ENCODE results near the gene OGFR.
A peak's percentile ranks its signal among the peaks of the same experiment; 100 is the strongest.

The OGFR gene, protein sequence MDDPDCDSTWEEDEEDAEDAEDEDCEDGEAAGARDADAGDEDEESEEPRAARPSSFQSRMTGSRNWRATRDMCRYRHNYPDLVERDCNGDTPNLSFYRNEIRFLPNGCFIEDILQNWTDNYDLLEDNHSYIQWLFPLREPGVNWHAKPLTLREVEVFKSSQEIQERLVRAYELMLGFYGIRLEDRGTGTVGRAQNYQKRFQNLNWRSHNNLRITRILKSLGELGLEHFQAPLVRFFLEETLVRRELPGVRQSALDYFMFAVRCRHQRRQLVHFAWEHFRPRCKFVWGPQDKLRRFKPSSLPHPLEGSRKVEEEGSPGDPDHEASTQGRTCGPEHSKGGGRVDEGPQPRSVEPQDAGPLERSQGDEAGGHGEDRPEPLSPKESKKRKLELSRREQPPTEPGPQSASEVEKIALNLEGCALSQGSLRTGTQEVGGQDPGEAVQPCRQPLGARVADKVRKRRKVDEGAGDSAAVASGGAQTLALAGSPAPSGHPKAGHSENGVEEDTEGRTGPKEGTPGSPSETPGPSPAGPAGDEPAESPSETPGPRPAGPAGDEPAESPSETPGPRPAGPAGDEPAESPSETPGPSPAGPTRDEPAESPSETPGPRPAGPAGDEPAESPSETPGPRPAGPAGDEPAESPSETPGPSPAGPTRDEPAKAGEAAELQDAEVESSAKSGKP

DNA sequence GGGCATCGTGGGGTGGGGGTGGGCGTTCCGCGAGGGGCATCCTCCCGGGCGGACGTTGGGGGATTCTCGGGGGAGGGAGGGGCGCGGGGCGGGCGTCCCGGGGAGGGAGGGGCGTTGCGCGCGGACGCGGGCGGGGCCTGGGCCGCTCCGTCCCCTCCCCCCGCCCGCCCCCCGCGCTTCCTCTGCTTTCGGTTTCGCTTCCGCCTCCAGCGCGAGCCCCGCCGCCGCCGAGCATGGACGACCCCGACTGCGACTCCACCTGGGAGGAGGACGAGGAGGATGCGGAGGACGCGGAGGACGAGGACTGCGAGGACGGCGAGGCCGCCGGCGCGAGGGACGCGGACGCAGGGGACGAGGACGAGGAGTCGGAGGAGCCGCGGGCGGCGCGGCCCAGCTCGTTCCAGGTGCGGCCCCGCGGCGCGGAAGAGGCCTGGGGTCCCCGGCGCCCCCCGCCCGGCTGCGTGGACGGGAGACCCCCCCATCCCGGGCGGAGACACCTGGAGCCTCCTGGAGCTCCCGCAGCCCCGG lies at the start of gene OGFR:
Gene OGFR (plus strand): TSS at position 209 of the 528 bp plus-strand sequence. CDS start 25 bp downstream, at position 234.
- peak; percentile 32 to 49 for DNase-seq (ENCODE audit: low read depth in 2 of 2)

DNA sequence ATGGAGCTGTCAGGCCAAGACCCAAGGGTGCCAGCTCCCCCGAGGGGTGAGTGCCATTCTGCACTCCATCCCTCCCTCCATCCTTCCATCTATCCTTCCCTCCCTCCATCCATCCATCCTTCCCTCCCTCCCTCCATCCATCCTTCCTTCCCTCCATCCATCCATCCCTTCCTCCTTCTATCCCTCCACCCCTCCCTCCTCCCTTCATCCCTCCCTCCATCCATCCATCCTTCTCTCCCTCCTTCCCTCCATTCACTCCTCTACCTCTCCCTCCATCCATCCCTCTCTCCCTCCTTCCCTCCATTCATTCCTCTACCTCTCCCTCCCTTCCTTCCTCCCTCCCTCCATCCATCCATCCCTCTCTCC lies 49.7 kb upstream of the OGFR start:
- DNase-seq (ENCODE audit: low read depth in 2 of 2), result no peak

DNA sequence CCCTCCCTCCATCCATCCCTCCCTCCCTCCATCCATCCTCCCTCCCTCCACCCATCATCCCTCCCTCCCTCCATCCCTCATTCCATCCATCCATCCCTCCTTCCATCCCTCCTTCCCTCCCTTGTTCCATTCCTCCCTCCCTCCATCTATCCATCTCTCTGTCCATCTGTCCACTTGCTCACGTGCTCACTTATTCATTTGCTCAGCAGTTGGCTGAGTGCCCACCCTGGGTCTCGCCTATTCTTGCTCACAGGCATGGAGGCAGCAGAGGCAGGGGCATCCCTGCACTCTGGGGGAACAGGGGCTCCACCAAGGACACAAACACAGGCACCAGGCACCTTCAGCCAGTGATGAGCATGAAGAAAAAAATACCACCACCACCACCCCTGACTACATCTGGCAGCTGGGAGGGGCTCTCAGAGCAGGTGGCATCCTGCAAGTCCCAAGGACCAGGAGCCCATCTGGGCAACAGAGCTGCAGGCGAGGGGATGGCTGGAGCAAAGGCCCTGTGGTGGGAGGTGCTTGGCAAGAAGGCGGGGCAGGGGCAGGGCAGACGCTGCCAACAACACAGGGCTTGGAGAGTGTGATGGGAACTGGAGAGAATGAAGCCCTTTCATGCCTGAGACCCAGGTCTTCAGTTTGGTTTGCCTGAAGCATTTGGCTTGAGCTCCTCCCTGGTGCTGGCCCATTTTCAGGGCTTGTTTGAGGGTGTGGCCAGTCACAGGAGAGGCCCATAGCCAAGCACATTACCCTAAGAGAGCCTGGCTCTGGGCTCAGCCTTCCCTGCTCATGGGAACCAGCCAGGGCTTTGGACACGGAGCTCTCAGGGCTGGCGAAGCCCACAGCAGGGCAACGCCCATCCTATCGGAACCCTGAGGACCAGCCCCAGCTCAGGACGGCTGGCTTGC lies 48.6 kb upstream of the OGFR start:
- DNase-seq (ENCODE audit: low read depth in 2 of 2), result no peak

DNA sequence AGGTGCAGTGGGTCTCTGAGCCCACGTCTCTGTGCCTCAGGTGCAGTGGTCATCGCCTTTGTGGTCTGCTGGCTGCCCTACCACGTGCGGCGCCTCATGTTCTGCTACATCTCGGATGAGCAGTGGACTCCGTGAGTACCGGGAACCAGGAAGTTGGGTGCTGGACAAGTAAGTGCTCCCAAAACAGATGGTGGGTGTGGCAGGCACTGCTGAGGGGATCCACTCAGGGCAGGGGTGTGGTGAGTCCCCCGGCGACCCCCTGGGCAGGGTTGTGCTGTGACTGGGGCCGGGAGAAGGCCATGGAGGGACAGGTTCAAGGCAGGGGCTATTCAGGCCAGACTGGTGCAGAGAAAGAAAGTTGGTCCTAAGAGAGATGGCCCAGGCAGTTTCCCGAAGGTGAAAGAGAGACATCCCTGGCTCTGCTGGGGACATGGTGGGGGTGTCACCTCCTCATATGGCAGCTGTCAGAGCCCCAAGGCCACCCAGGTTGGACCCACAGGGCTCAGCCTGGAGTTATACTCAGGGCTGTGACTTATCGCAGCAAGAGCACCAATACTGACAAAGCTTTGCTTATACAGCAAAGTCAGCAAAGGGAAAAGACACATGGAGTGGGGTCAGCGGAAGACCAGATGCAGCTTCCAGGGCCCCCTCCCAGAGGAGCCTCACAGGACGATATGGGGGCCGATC lies 46.3 kb upstream of the OGFR start:
- DNase-seq (ENCODE audit: low read depth in 2 of 2), result no peak

DNA sequence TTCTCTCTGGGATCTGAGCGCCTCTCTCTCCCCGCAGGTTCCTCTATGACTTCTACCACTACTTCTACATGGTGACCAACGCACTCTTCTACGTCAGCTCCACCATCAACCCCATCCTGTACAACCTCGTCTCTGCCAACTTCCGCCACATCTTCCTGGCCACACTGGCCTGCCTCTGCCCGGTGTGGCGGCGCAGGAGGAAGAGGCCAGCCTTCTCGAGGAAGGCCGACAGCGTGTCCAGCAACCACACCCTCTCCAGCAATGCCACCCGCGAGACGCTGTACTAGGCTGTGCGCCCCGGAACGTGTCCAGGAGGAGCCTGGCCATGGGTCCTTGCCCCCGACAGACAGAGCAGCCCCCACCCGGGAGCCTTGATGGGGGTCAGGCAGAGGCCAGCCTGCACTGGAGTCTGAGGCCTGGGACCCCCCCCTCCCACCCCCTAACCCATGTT lies 44.6 kb upstream of the OGFR start:
- DNase-seq (ENCODE audit: low read depth in 2 of 2), result no peak

DNA sequence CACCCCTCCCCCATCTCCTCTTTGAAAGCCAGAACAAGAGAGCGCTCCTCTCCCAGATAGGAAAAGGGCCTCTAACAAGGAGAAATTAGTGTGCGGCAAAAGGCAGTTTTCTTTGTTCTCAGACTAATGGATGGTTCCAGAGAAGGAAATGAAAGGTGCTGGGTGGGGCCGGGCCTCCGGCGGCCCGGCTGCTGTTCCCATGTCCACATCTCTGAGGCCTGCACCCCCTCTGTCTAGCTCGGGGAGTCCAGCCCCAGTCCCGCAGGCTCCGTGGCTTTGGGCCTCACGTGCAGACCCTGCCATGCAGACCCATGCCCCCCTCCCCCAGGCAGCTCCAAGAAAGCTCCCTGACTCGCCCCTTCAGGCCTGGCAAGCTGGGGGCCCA lies 44.2 kb upstream of the OGFR start:
- DNase-seq (ENCODE audit: low read depth in 2 of 2), result no peak

DNA sequence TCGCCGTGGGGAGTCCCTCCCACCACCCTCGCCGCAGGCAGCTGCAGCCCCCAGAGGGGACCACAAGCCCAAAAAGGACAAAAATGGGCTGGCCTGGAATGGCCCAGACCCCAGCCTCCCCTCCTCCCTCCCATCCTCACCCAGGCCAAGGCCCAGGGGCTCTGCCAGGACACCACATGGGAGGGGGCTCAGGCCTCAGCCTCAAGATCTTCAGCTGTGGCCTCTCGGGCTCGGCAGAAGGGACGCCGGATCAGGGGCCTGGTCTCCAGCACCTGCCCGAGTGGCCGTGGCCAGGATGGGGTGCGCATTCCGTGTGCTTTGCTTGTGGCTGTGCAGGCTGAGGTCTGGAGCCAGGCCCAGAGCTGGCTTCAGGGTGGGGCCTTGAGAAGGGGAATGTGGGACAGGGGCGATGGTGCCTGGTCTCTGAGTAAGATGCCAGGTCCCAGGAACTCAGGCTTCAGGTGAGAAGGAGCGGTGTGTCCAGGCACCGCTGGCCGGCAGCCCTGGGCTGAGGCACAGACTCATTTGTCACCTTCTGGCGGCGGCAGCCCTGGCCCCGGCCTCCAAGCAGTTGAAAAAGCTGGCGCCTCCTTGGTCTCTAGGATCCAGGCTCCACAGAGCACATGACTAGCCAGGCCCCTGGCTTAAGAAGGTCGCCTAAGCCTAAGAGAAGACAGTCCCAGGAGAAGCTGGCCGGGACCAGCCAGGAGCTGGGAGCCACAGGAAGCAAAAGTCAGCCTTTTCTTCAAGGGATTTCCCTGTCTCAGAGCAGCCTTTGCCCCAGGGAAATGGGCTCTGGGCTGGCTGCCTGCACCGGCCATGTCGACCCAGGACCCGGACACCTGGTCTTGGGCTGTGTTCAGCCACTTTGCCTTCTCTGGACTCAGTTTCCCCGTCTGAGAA lies 43.5 kb upstream of the OGFR start:
- DNase-seq (ENCODE audit: low read depth in 2 of 2), result no peak

DNA sequence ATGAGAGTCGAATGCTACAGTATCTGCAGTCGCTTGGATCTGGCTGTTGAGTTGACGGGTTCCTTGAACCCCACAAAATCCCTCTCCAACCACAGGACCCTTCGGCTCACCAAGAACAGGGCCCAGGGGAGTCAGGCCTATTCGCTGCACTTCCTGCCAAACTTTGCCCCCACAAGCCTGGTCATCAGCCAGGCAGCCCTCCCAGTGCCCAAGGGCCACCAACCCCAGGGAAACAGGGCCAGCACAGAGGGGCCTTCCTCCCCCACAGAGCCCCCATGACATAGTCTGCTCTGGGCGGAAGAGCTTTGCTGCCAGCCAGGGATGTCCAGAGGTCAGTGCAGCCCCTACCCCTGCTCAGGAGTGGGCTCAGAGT lies 42.9 kb upstream of the OGFR start:
- no peak for DNase-seq (ENCODE audit: low read depth in 2 of 2)

DNA sequence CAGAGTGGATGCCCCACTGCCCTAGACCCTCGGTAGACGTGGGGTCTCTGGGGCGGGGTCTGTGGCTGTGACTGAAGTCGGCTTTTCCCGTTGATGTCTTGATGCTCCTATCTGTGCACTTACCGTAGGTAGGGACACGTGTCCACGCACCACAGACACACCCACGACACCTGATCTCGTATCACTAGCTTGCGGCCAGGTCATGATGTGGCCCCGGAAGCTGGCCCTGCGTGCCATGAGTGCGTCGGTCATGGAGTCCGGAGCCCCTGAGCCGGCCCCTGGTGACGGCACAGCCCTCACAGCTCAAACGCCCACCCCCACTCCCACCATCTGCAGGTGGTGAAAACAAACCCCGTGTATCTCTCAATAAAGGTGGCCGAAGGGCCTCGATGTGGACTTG lies 42.3 kb upstream of the OGFR start:
- DNase-seq (ENCODE audit: low read depth in 2 of 2), result no peak

DNA sequence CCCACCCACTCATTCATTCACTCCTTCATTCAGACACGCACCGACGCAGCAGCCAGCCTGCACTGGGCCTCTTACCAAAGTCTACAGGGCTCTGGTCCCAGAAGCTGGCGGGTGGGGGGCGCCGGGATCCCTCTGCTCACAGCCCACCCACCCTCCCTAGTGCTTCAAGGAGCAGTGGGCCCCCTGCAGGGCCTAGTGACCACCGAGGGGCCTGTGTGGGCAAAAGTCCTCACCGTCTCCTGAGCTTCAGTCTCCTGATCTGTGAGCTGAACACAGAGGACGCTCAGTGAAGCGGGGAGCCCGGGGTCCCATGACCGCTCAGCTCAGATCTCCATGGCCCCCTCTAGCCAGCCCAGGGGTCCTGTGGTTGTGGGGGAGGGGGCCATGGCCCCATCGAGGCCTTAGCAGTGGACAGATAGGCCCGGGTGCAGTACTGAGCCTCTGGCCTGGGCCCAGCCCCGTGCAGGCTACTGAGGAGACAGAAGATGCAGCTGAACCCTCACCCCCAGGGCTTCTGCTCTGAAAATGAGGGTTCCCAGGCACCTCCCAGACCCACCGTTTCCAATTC lies 41.8 kb upstream of the OGFR start:
- no peak for DNase-seq (ENCODE audit: low read depth in 2 of 2)

DNA sequence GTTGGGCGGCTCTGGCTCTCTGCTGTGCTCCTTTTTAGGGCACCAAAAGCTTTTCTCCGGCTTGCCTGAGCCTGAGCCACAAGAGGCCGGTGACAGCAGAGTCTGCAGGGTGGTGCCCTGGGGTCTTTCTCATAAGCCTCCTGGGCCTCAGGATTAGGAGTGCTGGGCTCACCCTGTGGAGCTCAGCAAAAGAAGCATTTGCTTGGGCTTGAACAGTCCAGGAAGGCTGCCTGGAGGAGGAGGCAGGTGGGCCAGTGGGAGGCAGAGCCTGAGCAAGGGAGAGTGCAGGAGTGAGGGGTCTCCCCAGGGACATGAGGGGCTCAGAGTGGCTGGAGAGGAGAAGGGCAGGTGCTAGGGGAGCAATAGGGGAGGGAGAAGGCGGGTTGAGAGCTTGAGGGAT lies 41.2 kb upstream of the OGFR start:
- no peak for DNase-seq (ENCODE audit: low read depth in 2 of 2)

DNA sequence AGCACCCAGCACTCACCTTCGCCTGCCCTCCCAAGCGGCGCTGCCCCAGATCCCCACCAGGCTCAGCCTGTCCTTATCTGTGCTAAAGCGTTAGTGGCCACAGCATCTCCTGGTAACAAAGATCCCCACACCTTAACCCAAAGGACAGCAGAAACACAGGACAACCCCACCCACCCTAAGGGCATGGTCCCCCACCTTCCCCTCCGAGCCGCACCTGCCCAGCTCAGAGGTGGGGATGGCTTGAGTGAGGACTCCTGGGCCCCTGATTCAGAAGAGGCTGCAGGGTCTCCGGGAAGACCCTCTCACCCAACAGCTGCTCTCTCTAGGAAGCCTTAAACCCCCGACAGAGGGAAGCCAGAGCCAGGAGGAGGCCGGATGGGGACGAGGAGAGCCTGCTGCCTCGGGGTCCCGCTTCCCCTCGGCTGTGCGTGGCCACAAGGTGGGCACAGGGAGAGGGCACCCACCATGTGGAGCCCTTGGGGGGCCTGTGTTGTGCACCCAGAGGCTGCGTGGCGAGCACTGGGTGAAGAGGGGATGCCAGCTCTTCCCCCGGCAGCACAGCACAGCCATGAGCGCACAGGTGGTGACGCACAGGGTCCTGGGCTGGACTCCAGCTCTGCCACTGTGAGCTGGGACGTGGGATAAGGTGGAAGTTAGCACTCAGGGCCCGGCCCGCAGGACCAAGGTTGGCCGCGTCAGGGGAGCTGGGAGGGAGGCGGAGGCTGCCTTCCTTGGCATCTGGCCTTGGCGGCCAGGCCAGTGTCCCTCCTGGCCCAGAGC lies 40.3 kb upstream of the OGFR start:
- DNase-seq (ENCODE audit: low read depth in 2 of 2), result no peak

DNA sequence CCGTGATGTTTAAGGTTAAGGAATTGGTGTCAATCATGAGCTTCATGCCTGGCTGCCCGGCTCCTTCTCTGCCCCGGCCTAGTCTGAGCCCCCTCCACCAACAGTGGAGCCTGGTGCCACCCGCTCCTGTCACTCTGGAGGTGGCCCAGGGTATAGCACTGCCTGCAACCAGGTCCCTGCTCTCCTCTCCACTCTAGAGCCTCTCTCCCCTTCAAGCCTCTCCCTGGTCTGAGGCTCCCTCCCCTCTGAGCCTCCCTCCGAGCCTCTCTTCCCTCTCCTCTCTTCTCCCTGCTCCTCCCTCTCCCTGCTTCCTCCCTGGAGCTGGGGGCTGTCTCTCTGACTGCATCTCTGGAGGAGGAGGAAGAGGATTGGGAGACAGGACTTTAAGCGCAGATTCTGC lies 39.6 kb upstream of the OGFR start:
- no peak for DNase-seq (ENCODE audit: low read depth in 2 of 2)

DNA sequence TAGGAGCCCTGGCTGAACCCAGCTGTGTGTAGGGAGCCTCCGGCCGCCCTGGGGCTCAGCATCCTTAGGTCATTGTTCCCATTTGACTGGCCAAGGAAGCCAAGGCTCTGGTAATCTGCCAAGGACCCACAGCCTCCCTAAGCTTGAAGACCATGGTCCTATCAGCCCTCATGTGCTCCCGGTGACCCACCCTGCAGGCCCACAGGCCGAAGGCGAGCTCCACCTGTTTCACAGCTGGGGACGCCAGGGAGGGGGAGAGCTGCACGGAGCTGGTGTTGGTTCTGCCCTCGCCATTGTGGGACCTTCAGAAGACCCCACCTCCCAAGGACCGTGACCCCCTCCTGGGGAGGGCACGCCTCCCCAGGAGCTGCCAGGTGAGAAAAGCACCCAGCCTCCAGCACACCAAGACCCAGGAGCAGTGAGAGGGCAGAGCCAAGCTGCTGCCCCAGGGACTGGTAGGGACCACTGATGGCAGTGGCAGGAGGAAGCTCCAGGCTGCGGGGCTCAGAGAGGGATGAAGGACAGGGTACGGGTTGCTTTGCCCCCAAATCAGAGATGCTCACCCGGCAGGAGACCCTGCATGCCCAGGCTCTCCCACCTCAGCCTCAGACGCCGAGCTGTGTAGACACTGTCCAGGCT lies 39.1 kb upstream of the OGFR start:
- DNase-seq (ENCODE audit: low read depth in 2 of 2), result no peak

DNA sequence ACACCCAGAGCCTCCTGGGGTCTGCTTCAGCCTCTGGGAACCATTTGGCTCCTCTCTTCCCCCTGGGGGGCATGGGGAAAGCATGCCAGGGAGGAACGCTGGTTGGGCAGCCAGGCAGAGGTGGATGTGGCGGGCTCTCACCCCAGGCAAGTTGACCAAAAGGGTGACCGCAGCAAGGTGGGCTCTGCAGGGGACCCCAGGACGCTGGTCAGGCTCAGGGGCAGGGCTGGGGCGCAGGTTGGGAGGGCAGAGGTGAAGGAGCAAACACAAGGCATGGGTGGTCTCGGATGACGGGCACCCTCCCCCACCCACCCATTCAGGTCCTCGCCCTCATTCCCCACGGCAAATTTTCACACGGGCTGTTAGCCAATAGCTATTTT lies 38.6 kb upstream of the OGFR start:
- DNase-seq (ENCODE audit: low read depth in 2 of 2), result no peak

DNA sequence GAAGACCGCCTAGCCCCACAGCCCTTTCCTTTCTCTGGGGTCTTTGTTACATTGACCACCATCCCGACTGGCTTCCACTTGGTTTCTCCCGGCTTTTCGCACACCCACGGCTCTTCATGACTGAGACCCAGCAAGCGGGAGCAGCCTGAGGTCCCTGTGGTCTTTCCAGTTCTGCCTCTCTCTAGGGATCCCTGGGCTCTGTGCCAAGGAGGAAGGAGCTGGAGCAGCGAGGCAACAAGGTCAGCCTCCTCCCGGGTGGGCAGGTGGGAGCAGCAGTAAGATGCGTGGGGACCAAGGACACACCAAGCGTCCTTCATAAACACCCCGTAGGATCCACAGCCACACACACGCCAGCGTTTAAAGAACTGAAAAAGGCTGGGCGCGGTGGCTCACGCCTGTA lies 37.9 kb upstream of the OGFR start:
- no peak for DNase-seq (ENCODE audit: low read depth in 2 of 2)

DNA sequence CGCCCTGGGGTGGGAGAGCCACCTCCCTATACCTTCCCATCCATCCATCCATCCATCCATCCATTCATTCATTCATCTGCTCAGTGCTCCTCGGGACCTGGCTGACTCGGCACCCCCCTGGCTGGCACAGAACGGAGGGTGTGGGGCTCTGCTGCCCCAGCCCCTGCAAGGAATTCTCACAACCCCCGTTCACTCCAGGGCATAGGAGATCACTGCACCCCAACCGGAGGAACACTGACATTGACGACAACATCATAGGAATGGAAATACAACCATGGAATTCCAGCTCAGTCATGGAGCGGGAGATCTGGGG lies 36.4 kb upstream of the OGFR start:
- DNase-seq (ENCODE audit: low read depth in 2 of 2), result no peak

DNA sequence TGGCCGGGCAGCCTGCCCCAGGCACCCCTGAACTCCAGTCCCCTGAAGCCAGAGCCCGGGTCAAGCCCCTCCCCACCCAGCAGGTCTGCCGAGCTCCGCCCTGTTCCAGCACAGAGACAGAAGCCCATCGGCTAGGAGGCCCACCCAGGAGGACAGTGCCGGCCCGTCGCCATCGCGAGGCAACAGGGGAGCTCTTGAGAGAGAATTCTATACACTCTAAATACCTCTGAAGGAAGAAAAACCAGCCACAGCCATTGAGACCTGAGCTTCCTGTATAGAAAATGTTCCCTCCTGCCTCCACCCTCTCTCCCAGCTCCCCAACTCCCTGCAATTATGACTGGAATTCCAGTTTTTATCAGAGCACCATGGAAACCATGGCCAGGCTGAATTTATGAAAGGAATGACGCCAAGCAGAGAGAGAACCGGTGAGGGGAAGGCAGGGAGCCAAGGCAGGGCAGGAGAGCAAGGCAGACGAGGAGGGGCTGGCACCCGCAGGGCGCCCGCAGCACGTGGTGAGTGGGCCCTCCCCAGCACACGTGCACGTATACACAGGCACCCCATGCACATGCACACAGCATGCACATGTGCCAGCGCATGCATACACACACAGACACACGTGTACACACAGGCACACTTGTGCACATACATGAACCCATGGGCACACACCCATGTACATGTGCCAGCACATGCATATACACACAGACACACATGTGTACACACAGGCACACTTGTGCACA lies 35.9 kb upstream of the OGFR start:
- DNase-seq (ENCODE audit: low read depth in 2 of 2), result no peak

Data from stimulated activated CD4-positive, alpha-beta T cell treated with anti-CD3 and anti-CD28 coated beads, Interleukin-1b, Interleukin-23, amount 100 ng/mL, for 1 hour (primary cell).